Osteoblast (primary cell): ENCODE measurements around the gene KAZN. TPM values are rescaled to one million over a fixed set of nuclear protein-coding genes. Genes with fewer than 3 reads are reported as not detected.

Source experiments
- DNase-seq: peaks from one replicate; pipeline ENCODE4 v3.0.0; 2011; ENCODE audit warnings: low spot score, mixed read lengths; ENCODE audit not compliant: insufficient read length; ENCODE audit errors: missing footprints
- H2AFZ ChIP-seq: 2 replicates; pipeline ENCODE4 v1.6.0; 2011; ENCODE audit warnings: mild to moderate bottlenecking, low read length
- H3K27ac ChIP-seq: 2 replicates; pipeline ENCODE4 v1.5.1; 2011; ENCODE audit warnings: mild to moderate bottlenecking, low read depth, low read length, moderate library complexity
- H3K27me3 ChIP-seq: 2 replicates; pipeline ENCODE4 v1.6.0; 2012; ENCODE audit warnings: mild to moderate bottlenecking, control low read depth, inconsistent platforms, low read length, moderate library complexity; ENCODE audit not compliant: insufficient read depth
- H3K36me3 ChIP-seq: 2 replicates; pipeline ENCODE4 v1.5.1; 2011; ENCODE audit warnings: mild to moderate bottlenecking, low read length, control low read depth, moderate library complexity; ENCODE audit not compliant: insufficient read depth
- H3K4me1 ChIP-seq: 2 replicates; pipeline ENCODE4 v1.5.1; 2011; ENCODE audit warnings: mild to moderate bottlenecking, low read length, control low read depth, moderate library complexity; ENCODE audit not compliant: insufficient read depth
- H3K4me2 ChIP-seq: 2 replicates; pipeline ENCODE4 v1.6.0; 2011; ENCODE audit warnings: mild to moderate bottlenecking, low read length; ENCODE audit not compliant: insufficient read depth
- H3K4me3 ChIP-seq: fragments of 200-600 bp; sonication (generic); 3 replicates; pipeline ENCODE4 v1.5.1; 2012; ENCODE audit warnings: mild to moderate bottlenecking, low read length, inconsistent platforms; ENCODE audit not compliant: insufficient read depth
- H3K79me2 ChIP-seq: 2 replicates; pipeline ENCODE4 v1.6.0; 2012; ENCODE audit warnings: mild to moderate bottlenecking, low read length, control low read depth, inconsistent platforms; ENCODE audit not compliant: insufficient read depth
- H3K9me3 ChIP-seq: 2 replicates; pipeline ENCODE4 v1.5.1; 2011; ENCODE audit warnings: low read depth, low read length, control low read depth
- H4K20me1 ChIP-seq: 2 replicates; pipeline ENCODE4 v1.6.0; 2012; ENCODE audit warnings: mild to moderate bottlenecking, low read length, control low read depth; ENCODE audit not compliant: insufficient read depth
- CTCF ChIP-seq: IDR thresholded peaks from 2 replicates; pipeline ENCODE4 v1.5.1; 2011; ENCODE audit warnings: mild to moderate bottlenecking, low read depth, low read length, moderate library complexity; ENCODE audit errors: extremely low read depth
- total RNA-seq: library from RNA; depleted of rRNA; stranded (reverse); fragments of >200 nt; gene quantifications from 2 replicates; pipeline ENCODE4 v1.2.3, GENCODE V29; 2012

Gene KAZN
- total RNA-seq, 1 donor: 9.0 TPM

- Histone ChIP-seq H3K4me1 (peaks cover 7% of the 10 kb centered on the region), H3K4me2 (no peak overlapping the region), H3K9me3 (no peaks in the 10 kb centered on the region), H4K20me1 (peaks cover 2% of the 10 kb centered on the region), H3K27me3 (no peaks in the 10 kb centered on the region), H3K27ac (no peak overlapping the region), H3K79me2 (no peaks in the 10 kb centered on the region), H2AFZ (no peak overlapping the region), H3K36me3 (no peaks in the 10 kb centered on the region), H3K4me3 (no peak overlapping the region)
- no peak for TF ChIP-seq CTCF
- no peak for DNase-seq
Observed at GRCh38 chr1:14647777-14648176, 49.3 kb downstream of the KAZN start.

GRCh38 chr1:14648391-14648790, 49.9 kb downstream of the KAZN start:
- peaks cover 10% of the 10 kb centered on the region for H3K4me1 ChIP-seq
- no peaks in the 10 kb centered on the region for H3K27me3 ChIP-seq
- no peak overlapping the region for H3K27ac ChIP-seq
- no peaks in the 10 kb centered on the region for H3K79me2 ChIP-seq
- no peaks in the 10 kb centered on the region for H3K36me3 ChIP-seq
- peaks cover 2% of the 10 kb centered on the region for H4K20me1 ChIP-seq
- H3K4me3 ChIP-seq: no peak overlapping the region
- H3K9me3 ChIP-seq: no peaks in the 10 kb centered on the region
- no peak overlapping the region for H3K4me2 ChIP-seq
- DNase-seq: no peak
- TF ChIP-seq CTCF: no peak
- H2AFZ ChIP-seq: no peak overlapping the region

GRCh38 chr1:14648896-14649855, 50.7 kb downstream of the KAZN start:
- Histone ChIP-seq H2AFZ (no peak overlapping the region), H3K4me3 (no peak overlapping the region), H3K9me3 (no peaks in the 10 kb centered on the region), H4K20me1 (peaks cover 2% of the 10 kb centered on the region), H3K27ac (no peak overlapping the region), H3K4me1 (peaks cover 15% of the 10 kb centered on the region), H3K79me2 (no peaks in the 10 kb centered on the region), H3K4me2 (no peak overlapping the region), H3K27me3 (no peaks in the 10 kb centered on the region), H3K36me3 (no peaks in the 10 kb centered on the region)
- DNase-seq: no peak
- TF ChIP-seq CTCF: no peak

- H3K4me1 ChIP-seq: peaks cover 15% of the 10 kb centered on the region
- no peak overlapping the region for H3K4me2 ChIP-seq
- no peaks in the 10 kb centered on the region for H3K9me3 ChIP-seq
- no peaks in the 10 kb centered on the region for H3K36me3 ChIP-seq
- no peak overlapping the region for H2AFZ ChIP-seq
- no peaks in the 10 kb centered on the region for H3K79me2 ChIP-seq
- TF ChIP-seq CTCF: no peak
- DNase-seq: no peak
- H3K27me3 ChIP-seq: no peaks in the 10 kb centered on the region
- no peak overlapping the region for H3K27ac ChIP-seq
- peaks cover 2% of the 10 kb centered on the region for H4K20me1 ChIP-seq
- H3K4me3 ChIP-seq: no peak overlapping the region
Observed at GRCh38 chr1:14649976-14650375, 51.5 kb downstream of the KAZN start.
